ENCODE data around the gene PGM5. TPM values are rescaled to one million over a fixed set of nuclear protein-coding genes. Genes with fewer than 3 reads are reported as not detected.

Gene PGM5
- total RNA-seq, 1 experiment from 2014 or later: not detected

DNA sequence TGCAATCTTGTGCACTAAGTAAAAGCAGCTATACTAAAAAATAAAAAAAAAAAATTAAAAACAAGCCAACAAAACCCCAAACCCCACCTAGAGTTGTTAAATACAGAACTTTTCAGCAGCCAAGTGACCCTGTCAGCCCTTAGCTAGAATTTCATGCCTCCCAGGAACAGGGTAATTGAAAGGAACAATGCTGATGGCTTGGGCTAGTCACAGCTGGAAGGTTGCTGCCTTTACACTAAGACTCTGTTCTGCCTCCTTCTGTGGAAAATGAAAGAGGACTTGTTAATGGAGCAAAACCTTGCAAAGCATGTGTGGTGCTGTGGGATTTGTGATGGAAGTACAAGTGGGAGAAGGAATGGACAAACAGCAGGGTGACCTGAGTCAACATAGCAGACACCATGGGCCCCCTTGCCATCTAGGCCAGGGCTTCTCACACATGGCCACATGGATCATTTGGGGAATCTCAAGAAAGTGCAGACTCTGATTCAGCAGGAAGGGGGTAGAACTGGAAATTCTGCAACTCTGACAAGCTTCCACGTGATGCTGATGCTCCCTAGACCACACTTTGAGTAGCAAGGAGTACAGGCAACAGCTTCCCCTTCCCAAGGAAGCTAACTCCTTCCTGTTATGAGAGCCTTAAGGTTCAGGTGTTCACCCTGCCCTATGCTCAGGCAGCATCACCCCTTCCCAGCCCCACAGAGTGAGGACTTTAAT, 199.2 kb downstream of the PGM5 start:
- H3K36me3 ChIP-seq (ENCODE audit: low read depth): no peaks in the 10 kb centered on the region
- no peaks in the 10 kb centered on the region for H4K20me1 ChIP-seq (ENCODE audit: insufficient read depth)
- no peaks in the 10 kb centered on the region for H3K4me1 ChIP-seq (replicated peaks; ENCODE audit: insufficient read depth)
- no peaks in the 10 kb centered on the region for H3K79me2 ChIP-seq (ENCODE audit: low read depth)
- TF ChIP-seq, protein P1, sequence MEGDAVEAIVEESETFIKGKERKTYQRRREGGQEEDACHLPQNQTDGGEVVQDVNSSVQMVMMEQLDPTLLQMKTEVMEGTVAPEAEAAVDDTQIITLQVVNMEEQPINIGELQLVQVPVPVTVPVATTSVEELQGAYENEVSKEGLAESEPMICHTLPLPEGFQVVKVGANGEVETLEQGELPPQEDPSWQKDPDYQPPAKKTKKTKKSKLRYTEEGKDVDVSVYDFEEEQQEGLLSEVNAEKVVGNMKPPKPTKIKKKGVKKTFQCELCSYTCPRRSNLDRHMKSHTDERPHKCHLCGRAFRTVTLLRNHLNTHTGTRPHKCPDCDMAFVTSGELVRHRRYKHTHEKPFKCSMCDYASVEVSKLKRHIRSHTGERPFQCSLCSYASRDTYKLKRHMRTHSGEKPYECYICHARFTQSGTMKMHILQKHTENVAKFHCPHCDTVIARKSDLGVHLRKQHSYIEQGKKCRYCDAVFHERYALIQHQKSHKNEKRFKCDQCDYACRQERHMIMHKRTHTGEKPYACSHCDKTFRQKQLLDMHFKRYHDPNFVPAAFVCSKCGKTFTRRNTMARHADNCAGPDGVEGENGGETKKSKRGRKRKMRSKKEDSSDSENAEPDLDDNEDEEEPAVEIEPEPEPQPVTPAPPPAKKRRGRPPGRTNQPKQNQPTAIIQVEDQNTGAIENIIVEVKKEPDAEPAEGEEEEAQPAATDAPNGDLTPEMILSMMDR (conservative IDR thresholded peaks at IDR 0.05): no peak
- TF ChIP-seq EZH2 (IDR thresholded peaks at IDR 0.05; ENCODE audit: low read depth): no peak
- no peak for DNase-seq
- no peak overlapping the region for H3K4me2 ChIP-seq
- intact Hi-C loops (cut with micrococcal nuclease; ENCODE audit: unreplicated experiment): no loop called here
- no peak overlapping the region for H3K27ac ChIP-seq
- H3F3A ChIP-seq (ENCODE audit: insufficient read depth, low read depth): no peaks in the 10 kb centered on the region
- ChIA-PET POLR2A (ENCODE audit: unreplicated experiment) (no interaction called here), CTCF (no interaction called here)
- H3K4me3 ChIP-seq: no peak overlapping the region
- no peaks in the 10 kb centered on the region for H3K9me2 ChIP-seq (ENCODE audit: insufficient read depth)
- H3K27me3 ChIP-seq (ENCODE audit: insufficient read depth, low read depth): 0 out of 2 replicates have a peak, but pooled peaks cover 3% of the 10 kb centered on the region
- H2AFZ ChIP-seq: no peak overlapping the region
- H3K9me3 ChIP-seq (ENCODE audit: insufficient read depth, low read depth): no peaks in the 10 kb centered on the region
- no TSS peak for BruUV-seq (replicated peaks)

DNA sequence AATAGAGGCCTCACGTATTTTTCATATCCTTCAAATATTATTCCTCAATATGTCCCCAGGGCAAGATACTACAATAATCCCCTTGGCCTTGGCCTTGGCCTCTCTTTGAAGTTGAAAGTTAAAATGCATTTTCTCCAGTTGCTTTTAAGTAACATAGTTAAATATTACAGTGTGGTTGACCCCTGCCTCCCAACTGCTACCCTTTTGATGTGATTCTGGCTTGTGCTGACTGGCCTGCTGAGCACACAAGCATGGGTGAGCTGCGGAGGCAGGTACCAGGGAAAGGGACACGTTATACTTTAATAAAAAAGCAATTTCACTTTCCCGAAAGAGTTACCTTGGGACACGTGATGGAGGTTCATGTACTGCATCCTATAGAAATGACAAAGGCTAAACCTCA, 202.1 kb downstream of the PGM5 start:
- Histone ChIP-seq H2AFZ (no peak overlapping the region), H3K27me3 (ENCODE audit: insufficient read depth, low read depth) (peaks cover 10% of the 10 kb centered on the region; the same call in 1 of the 2 replicates)
- CTCF ChIA-PET: no interaction called here

DNA sequence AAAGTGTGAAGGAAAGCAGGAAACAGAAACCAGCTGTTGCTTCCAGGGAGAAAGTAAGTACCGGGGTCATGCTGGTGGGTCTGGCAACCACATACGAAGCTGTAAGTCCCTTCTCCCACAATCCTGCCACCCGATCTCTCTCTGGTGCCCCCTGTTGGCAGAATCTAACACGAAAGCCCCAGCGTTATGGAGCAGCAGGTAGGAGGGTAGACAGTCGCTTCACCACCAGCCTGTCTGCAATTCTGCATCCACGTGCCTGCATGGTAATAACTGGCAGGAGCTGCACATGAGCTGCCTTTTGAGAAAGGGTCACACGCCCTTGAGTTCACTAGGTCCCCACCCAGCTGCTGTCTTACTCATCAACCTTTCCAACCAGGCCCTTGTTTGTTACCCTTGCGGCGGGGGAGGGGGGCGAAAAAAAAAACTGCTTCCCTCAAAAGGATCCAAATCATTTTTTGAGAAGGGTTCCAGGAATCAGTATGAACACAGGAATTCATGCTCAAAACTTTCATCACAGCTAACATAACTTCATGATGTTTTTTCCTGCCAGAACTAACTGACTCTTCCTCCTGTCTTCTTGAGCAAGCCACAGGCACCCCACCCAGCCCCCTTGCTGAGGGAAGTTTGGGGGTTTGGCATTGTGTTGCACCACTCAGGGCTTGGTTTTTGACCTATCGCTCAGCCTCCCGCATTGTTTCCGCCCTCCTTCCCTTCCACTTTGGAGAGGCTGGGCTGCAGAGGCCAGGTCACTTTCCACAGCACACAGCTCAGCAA, 203.8 kb downstream of the PGM5 start:
- Histone ChIP-seq H3K4me2 (no peak overlapping the region), H3K9me3 (ENCODE audit: insufficient read depth, low read depth) (no peaks in the 10 kb centered on the region), H3K9me2 (ENCODE audit: insufficient read depth) (no peaks in the 10 kb centered on the region), H3K27ac (no peak overlapping the region), H2AFZ (no peak overlapping the region), H3K4me3 (no peak overlapping the region), H3K4me1 (replicated peaks; ENCODE audit: insufficient read depth) (no peaks in the 10 kb centered on the region), H3K79me2 (ENCODE audit: low read depth) (no peaks in the 10 kb centered on the region), H3K36me3 (ENCODE audit: low read depth) (no peaks in the 10 kb centered on the region), H3F3A (ENCODE audit: insufficient read depth, low read depth) (no peaks in the 10 kb centered on the region), H4K20me1 (ENCODE audit: insufficient read depth) (no peaks in the 10 kb centered on the region), H3K27me3 (ENCODE audit: insufficient read depth, low read depth) (peaks cover 25% of the 10 kb centered on the region)
- POLR2A ChIA-PET (ENCODE audit: unreplicated experiment): no interaction called here
- no TSS peak for BruUV-seq (replicated peaks)
- DNase-seq: no peak
- intact Hi-C loops (cut with micrococcal nuclease; ENCODE audit: unreplicated experiment): no loop called here
- TF ChIP-seq EZH2 (IDR thresholded peaks at IDR 0.05; ENCODE audit: low read depth): no peak
- TF ChIP-seq, protein P1 (conservative IDR thresholded peaks at IDR 0.05): peak; percentile 38; the same call in 1 of the 2 replicates
- CTCF ChIA-PET: interaction anchor here (0.6 kb wide), 1 partner anchor 407 kb away, joined by 3 read pairs; no protein-coding TSS in a partner anchor

More for the DNA sequence above, 202.1 kb downstream of the PGM5 start:
- Histone ChIP-seq H3K79me2 (ENCODE audit: low read depth) (no peaks in the 10 kb centered on the region), H3K9me3 (ENCODE audit: insufficient read depth, low read depth) (no peaks in the 10 kb centered on the region), H3K4me3 (no peak overlapping the region), H3K9me2 (ENCODE audit: insufficient read depth) (no peaks in the 10 kb centered on the region), H3K4me2 (no peak overlapping the region), H3K27ac (no peak overlapping the region), H3K4me1 (replicated peaks; ENCODE audit: insufficient read depth) (no peaks in the 10 kb centered on the region), H3F3A (ENCODE audit: insufficient read depth, low read depth) (no peaks in the 10 kb centered on the region), H3K36me3 (ENCODE audit: low read depth) (no peaks in the 10 kb centered on the region), H4K20me1 (ENCODE audit: insufficient read depth) (no peaks in the 10 kb centered on the region)
- BruUV-seq (replicated peaks): no TSS peak
- DNase-seq: no peak
- POLR2A ChIA-PET (ENCODE audit: unreplicated experiment): no interaction called here
- TF ChIP-seq, protein P1 (conservative IDR thresholded peaks at IDR 0.05): no peak
- TF ChIP-seq EZH2 (IDR thresholded peaks at IDR 0.05; ENCODE audit: low read depth): no peak
- intact Hi-C loops (cut with micrococcal nuclease; ENCODE audit: unreplicated experiment): no loop called here
